Retinal pigment epithelial cell (primary cell): ENCODE measurements around the gene LIMS2.

Source experiments
- DNase-seq: peaks from one replicate; pipeline ENCODE4 v3.0.0-alpha.2; 2010; ENCODE audit warnings: low read depth
- H3K4me3 ChIP-seq: 2 replicates; pipeline ENCODE4 v1.5.1; 2011; ENCODE audit warnings: mild to moderate bottlenecking, low read length, control low read depth, moderate library complexity
- TF ChIP-seq, protein P1 (sequence below): conservative IDR thresholded peaks from 2 replicates; pipeline ENCODE4 v1.5.1; 2011; ENCODE audit warnings: low read depth, low read length, control low read depth, inconsistent platforms

Gene LIMS2

DNA sequence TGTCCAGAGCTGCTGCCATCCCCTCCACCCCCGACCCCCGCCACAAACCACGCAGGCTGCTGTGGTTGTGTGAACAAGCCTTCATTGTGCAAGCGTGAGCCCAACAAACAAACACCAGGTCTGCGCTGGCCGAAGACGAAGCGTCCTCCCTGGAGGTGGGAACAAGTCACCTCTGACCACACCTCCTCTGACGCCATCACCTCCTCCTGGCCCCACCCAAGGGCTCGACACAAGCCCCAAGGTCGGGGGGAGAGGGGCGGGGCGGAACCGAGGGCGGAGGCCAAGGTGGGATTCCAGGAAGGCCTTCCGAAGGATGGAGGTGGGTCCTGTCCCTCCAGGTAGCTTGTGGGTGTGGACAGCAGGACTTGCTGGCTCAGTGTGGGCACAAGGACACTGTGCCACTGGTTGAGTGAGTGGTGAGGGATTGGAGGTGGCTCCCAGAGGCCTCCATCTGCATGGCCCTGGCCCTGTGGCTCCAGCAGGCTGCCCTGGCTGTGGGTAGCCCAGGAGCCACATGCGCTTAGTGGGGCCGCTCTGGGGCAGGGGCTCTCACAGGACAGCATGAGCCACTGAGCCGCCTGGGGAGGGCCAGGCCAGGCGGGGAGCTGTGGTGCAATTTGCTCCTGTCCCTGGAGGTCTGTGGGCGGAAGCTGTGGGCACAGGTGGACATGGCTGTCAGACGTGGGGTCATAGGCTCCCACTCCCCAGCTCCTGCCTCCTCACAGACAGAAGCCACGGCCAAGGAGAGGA lies 36.8 kb downstream of the LIMS2 start:
- no peak overlapping the region for H3K4me3 ChIP-seq
- DNase-seq, result no peak
- TF ChIP-seq, protein P1, sequence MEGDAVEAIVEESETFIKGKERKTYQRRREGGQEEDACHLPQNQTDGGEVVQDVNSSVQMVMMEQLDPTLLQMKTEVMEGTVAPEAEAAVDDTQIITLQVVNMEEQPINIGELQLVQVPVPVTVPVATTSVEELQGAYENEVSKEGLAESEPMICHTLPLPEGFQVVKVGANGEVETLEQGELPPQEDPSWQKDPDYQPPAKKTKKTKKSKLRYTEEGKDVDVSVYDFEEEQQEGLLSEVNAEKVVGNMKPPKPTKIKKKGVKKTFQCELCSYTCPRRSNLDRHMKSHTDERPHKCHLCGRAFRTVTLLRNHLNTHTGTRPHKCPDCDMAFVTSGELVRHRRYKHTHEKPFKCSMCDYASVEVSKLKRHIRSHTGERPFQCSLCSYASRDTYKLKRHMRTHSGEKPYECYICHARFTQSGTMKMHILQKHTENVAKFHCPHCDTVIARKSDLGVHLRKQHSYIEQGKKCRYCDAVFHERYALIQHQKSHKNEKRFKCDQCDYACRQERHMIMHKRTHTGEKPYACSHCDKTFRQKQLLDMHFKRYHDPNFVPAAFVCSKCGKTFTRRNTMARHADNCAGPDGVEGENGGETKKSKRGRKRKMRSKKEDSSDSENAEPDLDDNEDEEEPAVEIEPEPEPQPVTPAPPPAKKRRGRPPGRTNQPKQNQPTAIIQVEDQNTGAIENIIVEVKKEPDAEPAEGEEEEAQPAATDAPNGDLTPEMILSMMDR, result no peak

GRCh38 chr2:127637725-127638252 lies 37.5 kb downstream of the LIMS2 start:
- H3K4me3 ChIP-seq, result no peak overlapping the region
- TF ChIP-seq, protein P1, result no peak
- DNase-seq, result no peak

DNA sequence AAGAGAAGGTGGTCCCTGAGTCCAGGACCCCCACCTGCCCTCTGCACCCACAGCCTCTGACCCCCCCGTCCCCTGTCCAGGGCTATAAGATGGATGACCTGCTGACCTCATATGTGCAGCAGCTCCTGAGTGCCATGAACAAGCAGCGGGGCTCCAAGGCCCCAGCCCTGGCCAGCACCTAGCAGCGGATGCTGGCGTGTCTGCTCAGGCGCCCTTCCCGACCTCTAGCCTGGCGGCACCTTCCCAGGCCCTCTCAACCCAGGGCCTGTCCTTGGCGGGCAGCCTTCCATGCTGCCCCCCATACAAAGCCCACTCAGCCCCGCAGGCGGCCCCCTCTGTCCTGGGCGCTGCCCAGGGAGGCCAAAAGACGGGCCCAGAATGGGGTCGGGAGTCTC lies 38.1 kb downstream of the LIMS2 start:
- no peak for DNase-seq
- TF ChIP-seq, protein P1, result no peak
- H3K4me3 ChIP-seq, result no peak overlapping the region

DNA sequence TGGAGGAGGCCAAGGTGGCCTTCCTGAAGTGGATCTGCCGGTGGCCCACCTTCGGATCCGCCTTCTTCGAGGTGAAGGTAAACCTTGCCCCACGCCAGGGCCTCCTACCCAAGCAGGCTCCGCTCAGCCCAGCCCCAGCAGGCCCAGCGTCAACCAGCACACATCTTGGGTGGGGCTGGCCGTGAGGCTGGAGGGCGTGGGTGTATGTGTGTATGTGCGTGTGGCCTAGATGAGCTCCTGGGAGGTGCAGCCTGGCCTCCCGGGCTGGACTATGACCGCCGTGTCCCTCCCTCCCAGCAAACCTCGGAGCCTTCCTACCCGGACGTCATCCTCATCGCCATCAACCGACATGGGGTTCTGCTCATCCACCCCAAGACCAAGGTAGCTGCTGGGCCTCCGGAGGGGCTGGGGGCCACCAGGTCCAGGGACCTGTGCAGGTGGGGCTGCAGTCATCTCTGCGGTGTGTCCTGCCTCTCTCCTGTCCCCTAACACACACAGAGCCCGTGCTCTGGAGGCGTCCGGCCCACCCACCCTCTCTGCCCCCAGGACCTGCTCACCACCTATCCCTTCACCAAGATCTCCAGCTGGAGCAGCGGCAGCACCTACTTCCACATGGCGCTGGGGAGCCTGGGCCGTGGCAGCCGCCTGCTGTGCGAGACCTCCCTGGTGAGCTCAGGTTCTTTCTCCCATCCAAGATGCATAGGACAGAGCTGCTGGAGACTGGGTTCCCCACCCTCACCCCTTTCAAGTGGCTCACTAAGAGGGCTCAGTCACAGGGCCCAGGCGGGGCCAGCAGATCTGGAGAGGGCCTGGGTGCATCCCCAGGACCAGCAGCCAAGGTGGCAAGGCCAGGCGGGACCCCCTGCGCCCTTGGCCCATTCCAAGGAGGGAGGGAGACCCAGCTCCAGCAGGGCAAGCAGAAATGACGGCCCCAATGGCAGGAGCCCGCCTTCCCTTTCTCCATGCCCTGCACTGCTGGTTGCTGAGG lies 38.8 kb downstream of the LIMS2 start:
- H3K4me3 ChIP-seq, result no peak overlapping the region
- TF ChIP-seq, protein P1, result no peak
- DNase-seq, result no peak

- no peak for DNase-seq
- TF ChIP-seq, protein P1, result no peak
- no peak overlapping the region for H3K4me3 ChIP-seq
Observed at GRCh38 chr2:127635380-127636237, 39.7 kb downstream of the LIMS2 start.

GRCh38 chr2:127634626-127635379 lies 40.5 kb downstream of the LIMS2 start:
- TF ChIP-seq, protein P1, result no peak
- H3K4me3 ChIP-seq, result no peak overlapping the region
- no peak for DNase-seq
